ENCODE data around the gene CHAC1.
A peak's percentile ranks its signal among the peaks of the same experiment; 100 is the strongest.

CHAC1 gene

GRCh38 chr15:40926659-40927494 lies 26.4 kb upstream of the CHAC1 start:
- no peak for TF ChIP-seq CTCF (IDR thresholded peaks at IDR 0.05; ENCODE audit: insufficient read depth, low read length, missing control alignments)
- no peak for DNase-seq (ENCODE audit: low read depth, low spot score)
- H3K4me3 ChIP-seq (ENCODE audit: low read depth, low read length) = no peak overlapping the region
- ChIA-PET POLR2A (no interaction called here), CTCF (interaction anchor here (1.2 to 11.6 kb wide), 6 partner anchors 8 to 258 kb away, joined by 3 to 109 read pairs (median 27); no protein-coding TSS in a partner anchor)

- no peak for TF ChIP-seq CTCF (IDR thresholded peaks at IDR 0.05; ENCODE audit: insufficient read depth, low read length, missing control alignments)
- ChIA-PET CTCF (interaction anchor here (1.1 to 11.6 kb wide), 7 partner anchors 9 to 257 kb away, joined by 3 to 109 read pairs (median 6); no protein-coding TSS in a partner anchor), POLR2A (no interaction called here)
- no peak overlapping the region for H3K4me3 ChIP-seq (ENCODE audit: low read depth, low read length)
- DNase-seq (ENCODE audit: low read depth, low spot score) = no peak
These were observed 25.8 kb upstream of the CHAC1 start for GRCh38 chr15:40927495-40927872.

- H3K4me3 ChIP-seq (ENCODE audit: low read depth, low read length) = peak overlapping the region; percentile 12; the same call in 1 of the 2 replicates
- no peak for DNase-seq (ENCODE audit: low read depth, low spot score)
- POLR2A ChIA-PET = interaction anchor here (1.8 kb wide), 1 partner anchor 25 kb away, joined by 6 read pairs; the partner anchor contains the start of gene CHAC1
- no peak for TF ChIP-seq CTCF (IDR thresholded peaks at IDR 0.05; ENCODE audit: insufficient read depth, low read length, missing control alignments)
- CTCF ChIA-PET = interaction anchor here (1.0 to 11.6 kb wide), 10 partner anchors 8 to 256 kb away, joined by 3 to 109 read pairs (median 5); no protein-coding TSS in a partner anchor
These were observed 25.1 kb upstream of the CHAC1 start for GRCh38 chr15:40927873-40928806.

- no peak for DNase-seq (ENCODE audit: low read depth, low spot score)
- no peak for TF ChIP-seq CTCF (IDR thresholded peaks at IDR 0.05; ENCODE audit: insufficient read depth, low read length, missing control alignments)
- CTCF ChIA-PET = interaction anchor here (1.0 to 11.6 kb wide), 11 partner anchors 8 to 256 kb away, joined by 3 to 109 read pairs (median 8); partner anchors contain the start of gene VPS18
- H3K4me3 ChIP-seq (ENCODE audit: low read depth, low read length) = peak within 1 kb of the TSS; percentile 48
- POLR2A ChIA-PET = interaction anchor here (1.1 to 1.8 kb wide), 2 partner anchors 24 to 29 kb away, joined by 3 to 6 read pairs; partner anchors contain the start of gene CHAC1
These were observed 24.2 kb upstream of the CHAC1 start, which contains the start of gene DLL4 for GRCh38 chr15:40928821-40929659. Gene DLL4 (plus strand): TSS chr15:40929340. CDS start chr15:40929669, 329 bp downstream.

GRCh38 chr15:40929660-40930429 lies 23.4 kb upstream of the CHAC1 start:
- ChIA-PET CTCF (interaction anchor here (0.7 to 11.6 kb wide), 13 partner anchors 10 to 255 kb away, joined by 3 to 109 read pairs (median 8); partner anchors contain the start of gene VPS18), POLR2A (interaction anchor here (1.1 to 1.8 kb wide), 2 partner anchors 23 to 28 kb away, joined by 3 to 6 read pairs; partner anchors contain the start of gene CHAC1)
- TF ChIP-seq CTCF (IDR thresholded peaks at IDR 0.05; ENCODE audit: insufficient read depth, low read length, missing control alignments) = no peak
- no peak for DNase-seq (ENCODE audit: low read depth, low spot score)
- peak overlapping the region; percentile 48 for H3K4me3 ChIP-seq (ENCODE audit: low read depth, low read length)
